GM19397 (cell line): ENCODE results near the gene SLC25A39.
"Not testable (repeated sequence)": the region's sequence is repeated elsewhere in the genome, so short reads cannot be mapped to it uniquely, and the experiment has no call there.

ENCODE experiments used
- ATAC-seq: cut with Tn5 transposase; IDR thresholded peaks from one replicate; pipeline ENCODE4 v1.9.1; 2021; ENCODE audit warnings: mild to moderate bottlenecking, moderate library complexity; ENCODE audit not compliant: unreplicated experiment

SLC25A39 gene

DNA sequence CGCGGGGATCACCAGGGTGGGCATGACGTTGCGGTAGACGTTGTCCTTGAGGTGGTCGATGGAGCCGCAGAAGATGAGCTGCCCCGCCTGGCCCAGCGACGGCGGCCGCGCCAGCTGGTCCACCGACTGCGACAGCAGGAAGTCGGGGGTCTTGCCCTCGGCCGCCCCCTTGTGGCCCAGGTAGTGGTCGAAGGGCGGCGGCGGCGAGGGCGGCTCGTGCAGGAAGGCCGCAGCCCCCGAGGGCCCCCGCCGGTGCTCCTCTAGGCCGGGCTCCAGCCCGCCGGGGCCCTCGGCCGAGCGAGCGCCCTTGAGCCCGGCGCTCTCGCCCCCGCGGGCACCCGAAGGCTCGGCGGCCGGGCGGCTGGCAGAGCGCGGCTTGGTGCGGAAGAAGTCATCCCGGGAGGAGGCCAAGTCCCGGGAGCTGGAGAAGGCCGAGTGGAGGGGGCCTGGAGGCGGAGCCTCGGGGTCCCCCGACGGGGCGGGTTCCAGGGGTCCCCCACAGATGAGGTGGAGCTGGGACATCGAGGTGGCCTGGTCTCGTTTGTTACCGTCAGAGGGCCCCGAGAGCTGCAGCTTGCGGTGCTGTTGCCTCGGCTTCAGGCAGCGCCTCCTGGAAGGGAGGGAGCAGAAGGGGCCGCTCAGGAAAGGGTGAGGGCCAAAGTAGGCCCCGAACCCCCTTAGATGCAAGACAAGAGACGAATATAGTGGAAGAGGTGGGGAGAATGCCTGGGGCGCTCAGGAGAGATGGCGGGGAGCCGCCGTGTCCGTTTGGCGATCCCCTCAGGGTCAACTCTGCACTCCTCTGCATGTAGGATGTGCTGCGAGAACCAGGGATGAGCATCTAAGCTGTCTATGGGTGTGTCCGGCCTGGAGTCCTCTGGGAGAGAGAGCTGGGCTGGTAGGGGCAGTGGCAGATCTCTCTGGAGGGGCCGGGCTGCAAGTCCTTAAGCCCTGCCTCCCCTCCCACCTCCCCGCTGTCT, 30.2 kb upstream of the SLC25A39 start:
- no peak for ATAC-seq

DNA sequence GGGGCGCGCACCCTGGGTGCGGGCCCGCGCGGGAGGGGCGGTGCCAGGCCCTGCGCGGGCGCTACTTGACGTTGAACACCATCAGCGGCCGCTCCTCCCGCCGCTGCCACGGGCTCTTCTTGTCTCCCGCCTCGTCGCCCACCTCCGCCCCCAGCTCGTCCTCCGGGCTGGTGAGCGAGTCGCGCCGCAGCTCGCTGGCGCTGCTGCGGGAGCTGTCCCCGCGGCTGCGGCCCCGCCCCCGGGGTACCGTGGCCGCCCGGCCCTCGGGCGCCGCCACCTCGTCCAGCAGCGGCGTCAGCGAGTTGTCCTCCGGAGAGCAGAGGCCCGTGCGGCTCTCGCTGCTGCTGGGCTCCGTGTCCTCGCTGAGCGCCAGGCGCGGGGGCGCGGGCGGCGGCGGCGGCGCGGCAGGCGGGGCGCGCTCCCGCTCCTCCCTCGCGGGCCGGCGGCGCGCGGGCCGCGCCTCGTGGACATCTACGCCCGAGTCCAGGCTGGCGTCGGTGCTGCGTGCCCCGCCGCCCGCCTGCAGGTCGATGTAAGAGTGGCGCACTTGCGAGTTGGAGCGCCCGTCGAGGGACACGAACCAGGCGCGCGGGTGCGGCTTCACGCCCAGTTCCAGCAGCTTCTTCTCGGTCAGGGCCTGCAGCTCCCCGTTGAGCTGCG, 29.2 kb upstream of the SLC25A39 start:
- no peak for ATAC-seq

DNA sequence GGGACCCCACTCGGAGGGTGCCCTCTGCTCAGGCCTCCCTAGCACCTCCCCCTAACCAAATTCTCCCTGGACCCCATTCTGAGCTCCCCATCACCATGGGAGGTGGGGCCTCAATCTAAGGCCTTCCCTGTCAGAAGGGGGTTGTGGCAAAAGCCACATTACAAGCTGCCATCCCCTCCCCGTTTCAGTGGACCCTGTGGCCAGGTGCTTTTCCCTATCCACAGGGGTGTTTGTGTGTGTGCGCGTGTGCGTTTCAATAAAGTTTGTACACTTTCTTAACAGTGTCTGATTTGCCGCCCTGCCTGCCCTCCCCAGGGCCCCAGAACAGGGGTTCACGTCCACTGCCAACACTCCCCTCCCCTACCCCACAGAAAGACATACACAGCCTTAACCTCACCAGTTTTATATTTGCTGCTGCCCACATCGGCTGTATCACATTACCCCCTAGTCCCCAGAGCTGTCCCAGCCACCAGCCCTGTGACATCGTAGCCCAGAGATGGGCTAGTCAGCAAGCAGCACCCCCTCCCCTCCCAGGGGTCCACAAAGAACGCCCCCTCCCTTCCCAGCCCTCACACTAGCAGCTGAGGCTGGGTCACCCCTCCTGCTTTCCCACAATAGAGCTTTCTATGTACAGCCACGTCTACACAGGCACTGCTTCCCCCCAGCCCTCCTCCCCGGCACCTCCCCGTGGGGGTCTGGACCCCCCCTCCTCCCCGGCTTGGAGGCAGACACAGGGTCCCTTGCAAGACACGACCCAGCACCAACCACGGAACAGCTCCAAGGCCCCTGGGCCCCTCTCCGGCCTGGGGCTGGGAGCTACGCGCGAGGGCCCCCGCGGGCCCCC, 28.4 kb upstream of the SLC25A39 start:
- ATAC-seq = no peak

DNA sequence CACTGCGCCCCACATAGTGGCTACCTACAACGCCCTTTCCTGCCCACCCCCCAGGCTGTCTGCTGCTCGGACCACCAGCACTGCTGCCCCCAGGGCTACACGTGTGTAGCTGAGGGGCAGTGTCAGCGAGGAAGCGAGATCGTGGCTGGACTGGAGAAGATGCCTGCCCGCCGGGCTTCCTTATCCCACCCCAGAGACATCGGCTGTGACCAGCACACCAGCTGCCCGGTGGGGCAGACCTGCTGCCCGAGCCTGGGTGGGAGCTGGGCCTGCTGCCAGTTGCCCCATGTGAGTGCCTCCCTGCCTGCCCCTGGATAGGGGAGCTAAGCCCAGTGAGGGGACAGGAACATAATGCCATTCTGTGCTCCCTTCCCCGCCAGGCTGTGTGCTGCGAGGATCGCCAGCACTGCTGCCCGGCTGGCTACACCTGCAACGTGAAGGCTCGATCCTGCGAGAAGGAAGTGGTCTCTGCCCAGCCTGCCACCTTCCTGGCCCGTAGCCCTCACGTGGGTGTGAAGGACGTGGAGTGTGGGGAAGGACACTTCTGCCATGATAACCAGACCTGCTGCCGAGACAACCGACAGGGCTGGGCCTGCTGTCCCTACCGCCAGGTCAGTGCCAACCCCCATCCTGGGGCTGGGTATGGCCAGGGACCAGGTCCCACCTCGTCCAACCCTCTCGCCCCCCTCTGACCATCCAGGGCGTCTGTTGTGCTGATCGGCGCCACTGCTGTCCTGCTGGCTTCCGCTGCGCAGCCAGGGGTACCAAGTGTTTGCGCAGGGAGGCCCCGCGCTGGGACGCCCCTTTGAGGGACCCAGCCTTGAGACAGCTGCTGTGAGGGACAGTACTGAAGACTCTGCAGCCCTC, 27.6 kb upstream of the SLC25A39 start:
- ATAC-seq = no peak

DNA sequence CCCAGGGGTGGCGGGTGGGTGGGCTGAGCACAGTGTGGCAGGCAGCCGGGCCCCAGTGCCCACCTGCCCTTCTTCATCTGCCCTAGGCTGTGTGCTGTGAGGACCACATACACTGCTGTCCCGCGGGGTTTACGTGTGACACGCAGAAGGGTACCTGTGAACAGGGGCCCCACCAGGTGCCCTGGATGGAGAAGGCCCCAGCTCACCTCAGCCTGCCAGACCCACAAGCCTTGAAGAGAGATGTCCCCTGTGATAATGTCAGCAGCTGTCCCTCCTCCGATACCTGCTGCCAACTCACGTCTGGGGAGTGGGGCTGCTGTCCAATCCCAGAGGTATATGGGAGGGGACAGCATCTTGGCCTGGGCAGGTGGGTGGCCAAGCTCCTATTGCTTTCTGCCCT, 26.8 kb upstream of the SLC25A39 start:
- ATAC-seq = no peak

DNA sequence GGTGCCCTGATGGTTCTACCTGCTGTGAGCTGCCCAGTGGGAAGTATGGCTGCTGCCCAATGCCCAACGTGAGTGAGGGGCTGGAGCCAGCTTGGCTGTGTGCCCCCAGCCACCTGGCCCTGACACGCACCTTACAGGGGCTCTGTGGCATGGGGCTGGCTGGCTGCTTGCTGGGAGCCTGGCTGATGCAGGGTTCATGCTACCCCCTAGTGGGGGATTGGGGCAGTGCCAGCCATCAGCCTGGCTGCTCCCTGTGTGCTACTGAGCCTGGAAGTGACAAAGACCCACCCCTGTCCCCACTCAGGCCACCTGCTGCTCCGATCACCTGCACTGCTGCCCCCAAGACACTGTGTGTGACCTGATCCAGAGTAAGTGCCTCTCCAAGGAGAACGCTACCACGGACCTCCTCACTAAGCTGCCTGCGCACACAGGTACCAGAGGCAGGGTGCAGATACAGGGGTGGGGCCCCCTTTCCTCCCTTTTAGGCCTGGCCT, 26.2 kb upstream of the SLC25A39 start:
- no peak for ATAC-seq

DNA sequence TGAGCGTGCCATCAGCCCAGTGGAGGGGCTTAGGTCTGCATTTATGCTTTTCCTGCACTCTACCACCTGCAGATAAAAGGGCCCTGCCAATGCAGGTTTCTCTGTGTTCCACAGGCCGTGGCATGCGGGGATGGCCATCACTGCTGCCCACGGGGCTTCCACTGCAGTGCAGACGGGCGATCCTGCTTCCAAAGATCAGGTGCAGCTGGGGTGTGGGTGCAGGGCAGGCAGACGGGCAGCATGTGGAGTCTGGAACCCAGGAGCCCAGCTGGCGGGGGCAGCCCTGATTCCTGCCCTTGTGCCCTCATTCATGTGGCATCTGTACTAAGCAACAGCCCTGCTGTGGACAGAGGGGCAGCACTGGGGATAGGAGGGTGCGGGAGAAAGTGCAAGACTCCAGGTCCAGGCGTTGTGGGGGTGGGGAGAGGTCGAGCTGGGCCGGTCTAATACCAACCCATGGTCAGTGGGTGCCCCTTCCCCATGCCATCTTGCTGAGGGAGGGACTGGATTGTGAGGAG, 25.0 kb upstream of the SLC25A39 start:
- ATAC-seq = no peak

DNA sequence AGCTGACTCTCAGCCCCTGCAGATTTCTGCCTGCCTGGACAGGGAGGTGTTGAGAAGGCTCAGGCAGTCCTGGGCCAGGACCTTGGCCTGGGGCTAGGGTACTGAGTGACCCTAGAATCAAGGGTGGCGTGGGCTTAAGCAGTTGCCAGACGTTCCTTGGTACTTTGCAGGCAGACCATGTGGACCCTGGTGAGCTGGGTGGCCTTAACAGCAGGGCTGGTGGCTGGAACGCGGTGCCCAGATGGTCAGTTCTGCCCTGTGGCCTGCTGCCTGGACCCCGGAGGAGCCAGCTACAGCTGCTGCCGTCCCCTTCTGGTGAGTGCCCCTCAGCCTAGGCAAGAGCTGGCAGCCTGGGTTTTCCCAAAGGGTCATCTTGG, 24.4 kb upstream of the SLC25A39 start:
- ATAC-seq = no peak

DNA sequence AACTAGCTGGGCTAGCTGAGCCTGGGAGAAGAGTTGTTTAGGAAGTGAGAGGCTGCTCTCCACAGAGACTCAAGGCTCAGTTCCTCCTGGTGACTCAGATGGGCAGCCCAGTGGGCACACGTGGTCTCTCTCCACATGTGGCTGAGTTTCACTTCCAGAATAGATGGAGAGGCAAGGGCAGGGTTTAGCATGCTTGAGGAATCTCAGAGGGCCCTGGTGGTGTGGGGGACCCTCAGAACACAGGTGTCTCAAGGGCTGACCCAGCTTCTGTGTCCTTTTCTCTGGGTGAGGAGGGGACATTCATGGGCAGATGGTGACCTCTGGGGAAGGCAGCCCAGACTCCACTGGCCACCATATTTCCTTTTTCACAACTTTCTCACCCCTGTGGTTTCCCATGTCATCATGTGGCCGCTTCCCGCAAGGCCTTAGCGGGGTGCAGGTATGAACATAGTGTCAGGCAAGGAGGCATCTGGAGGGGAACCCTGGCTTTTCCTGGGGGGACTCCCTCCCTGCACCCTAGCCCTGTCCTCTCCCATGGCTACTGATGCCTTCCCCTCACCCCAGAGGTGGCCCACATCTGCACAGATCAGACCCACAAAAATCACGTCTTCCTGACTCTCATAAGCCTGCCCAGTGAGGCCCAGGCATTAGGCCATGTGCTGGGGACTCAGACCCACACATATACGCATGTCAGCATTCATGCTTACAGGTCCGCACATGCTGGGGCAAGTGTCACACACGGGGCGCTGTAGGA, 23.8 kb upstream of the SLC25A39 start:
- ATAC-seq = peak; percentile 30

DNA sequence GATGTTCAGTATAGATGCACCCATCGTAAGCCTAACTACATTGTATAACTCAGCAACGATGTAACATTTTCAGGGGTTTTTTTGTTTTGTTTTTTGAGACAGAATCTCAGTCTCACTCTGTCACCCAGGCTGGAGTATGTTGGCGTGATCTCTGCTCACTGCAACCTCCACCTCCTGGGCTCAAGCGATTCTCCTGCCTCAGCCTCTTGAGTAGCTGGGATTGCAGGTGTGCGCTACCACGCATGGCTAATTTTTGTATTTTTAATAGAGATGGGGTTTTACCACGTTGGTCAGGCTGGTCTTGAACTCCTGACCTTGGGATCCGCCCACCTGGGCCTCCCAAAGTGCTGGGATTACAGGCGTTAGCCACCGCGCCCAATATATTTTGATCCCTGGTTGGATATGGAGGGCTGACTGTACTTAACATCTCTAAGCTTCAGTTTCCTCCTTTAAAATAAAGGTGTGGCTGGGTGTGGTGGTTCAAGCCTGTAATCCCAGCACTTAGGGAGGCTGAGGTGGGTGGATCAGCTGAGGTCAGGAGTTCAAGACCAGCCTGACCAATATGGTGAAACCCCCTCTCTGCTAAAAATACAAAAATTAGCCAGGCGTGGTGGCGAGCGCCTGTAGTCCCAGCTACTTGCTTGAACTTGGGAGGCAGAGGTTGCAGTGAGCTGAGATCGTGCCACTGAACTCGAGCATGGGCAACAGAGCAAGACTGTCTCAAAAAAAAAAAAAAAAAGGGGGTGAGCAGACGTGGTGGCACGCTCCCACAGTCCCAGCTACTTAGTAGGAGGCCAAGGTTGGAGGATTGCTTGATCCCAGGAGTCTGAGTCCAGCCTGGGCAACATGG, 22.8 kb upstream of the SLC25A39 start:
- ATAC-seq = not testable (repeated sequence)

DNA sequence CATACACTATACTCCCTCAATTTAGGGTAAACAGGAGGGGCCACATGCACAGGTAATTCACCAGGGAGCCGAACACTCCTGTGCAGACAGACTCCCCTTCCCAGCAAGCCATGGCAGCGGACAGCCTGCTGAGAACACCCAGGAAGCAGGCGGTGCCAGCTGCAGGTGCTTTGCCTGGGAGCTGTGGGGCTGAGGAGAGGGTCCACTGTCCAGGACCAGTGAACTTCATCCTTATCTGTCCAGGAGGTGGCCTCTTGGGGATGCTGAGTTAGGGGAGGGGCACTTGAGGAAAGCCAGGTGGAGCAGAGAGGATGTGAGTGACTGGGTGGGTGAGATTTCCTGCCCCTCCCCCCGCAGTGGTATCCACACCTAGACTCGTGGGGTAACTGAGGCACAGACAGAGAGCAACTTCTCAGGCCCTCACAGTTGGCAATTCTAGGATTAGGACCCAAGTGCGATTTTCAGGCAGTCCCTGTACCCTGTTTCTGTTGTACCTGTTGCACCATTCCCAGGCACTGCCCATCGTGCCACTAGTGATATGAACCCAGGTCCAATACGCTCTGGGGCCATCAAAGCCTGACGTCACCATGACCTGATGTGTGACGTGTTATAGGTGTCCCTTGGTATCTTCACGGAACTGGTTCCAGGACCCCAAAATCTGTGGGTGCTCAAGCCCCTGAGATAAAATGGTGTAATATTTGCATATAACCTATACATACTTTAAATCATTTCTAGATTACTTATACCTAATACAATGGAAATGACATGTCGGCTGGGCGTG, 21.6 kb upstream of the SLC25A39 start:
- no peak for ATAC-seq

DNA sequence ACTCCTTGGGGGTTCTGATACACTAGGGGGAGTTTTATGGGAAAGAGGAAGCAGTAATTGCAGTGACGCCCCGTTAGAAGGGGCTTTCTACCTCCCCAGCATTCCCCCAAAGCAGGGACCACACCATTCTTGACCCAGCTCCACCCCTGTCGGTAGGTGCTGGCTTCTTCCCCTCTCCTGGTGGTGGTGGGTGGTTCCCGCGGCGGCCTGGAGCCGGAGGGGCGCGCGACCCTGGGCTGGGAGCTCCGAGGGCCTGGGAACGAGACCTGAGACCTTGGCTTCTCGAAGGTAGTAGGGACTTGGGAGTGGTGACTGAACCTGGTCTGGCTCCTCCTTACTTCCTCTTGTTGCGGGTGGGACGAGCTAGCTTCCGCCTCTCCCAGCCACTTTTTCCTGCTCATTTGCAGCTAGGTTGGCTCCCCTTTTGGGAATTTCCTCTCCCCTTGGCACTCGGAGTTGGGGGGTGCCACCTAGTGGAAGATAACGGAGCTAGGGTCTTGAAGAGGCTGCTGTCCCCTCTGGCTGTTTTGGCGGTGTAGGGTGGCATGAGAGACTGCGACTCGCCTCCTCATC, 20.9 kb upstream of the SLC25A39 start:
- peak; percentile 7 for ATAC-seq

DNA sequence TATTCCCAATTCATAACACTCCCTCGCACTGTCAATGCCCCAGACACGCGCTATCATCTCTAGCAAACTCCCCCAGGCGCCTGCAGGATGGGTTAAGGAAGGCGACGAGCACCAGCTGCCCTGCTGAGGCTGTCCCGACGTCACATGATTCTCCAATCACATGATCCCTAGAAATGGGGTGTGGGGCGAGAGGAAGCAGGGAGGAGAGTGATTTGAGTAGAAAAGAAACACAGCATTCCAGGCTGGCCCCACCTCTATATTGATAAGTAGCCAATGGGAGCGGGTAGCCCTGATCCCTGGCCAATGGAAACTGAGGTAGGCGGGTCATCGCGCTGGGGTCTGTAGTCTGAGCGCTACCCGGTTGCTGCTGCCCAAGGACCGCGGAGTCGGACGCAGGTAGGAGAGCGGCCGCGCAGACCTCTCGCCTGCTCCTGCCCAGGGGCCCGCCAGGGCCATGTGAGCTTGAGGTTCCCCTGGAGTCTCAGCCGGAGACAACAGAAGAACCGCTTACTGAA, 20.4 kb upstream of the SLC25A39 start, which contains the start of gene GRN:
Gene GRN, plus strand, starts transcription at position 364 of the 515 bp plus-strand sequence. CDS start 3,863 bp downstream, outside the sequence.
- peak; percentile 61 for ATAC-seq

DNA sequence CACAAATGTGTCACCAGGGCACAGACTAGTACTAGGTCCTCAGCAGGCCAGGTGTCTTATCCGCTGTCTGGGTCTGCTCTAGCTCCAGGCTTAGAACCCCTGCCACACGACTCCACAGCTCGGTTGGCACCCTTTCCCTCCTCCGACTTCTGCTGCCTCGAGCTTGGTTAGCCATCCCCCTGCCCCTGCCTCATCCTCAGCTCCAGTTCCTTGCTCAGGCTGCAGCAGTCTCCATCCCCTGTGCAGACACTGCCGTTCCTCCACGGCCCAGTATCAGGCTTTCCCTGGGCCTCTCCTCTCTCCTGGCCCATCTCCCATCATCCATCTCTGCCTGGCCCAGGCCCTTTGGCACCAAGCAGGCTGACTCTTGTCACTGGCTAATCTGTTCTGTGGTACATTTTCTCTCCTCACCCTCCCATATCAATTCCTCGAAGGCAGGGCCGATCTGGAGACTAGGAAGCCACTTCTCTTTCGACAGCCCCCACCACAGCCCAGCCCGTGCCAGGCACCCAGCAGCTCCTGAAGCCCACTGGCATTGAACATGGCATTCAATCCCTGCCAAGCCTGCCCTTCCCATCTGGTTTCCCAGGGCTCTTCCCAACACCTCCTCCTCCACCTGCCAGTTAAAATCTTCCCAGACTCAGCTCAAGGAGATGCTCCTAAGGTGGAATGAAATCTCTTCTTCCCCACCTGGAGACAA, 19.0 kb upstream of the SLC25A39 start:
- ATAC-seq = no peak

DNA sequence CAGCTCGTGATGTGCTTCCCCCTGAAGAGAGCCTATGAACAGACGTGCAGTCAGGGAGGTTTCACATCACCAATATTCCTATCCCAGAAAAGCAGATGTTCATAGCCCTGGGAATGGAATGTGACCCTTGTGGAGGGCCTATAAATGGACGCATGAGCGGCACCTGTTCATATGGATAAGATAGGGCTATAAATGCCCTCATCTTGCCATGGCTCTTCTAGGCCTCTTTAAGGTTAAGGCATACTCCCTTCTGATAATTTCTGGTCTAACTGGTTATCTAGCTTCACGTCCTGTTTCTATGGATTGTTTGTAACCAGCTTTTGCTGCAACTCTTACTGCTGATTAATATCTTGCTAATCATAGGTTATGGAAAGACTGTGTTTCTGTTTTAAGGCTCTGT, 15.9 kb upstream of the SLC25A39 start:
- ATAC-seq = not testable (repeated sequence)

DNA sequence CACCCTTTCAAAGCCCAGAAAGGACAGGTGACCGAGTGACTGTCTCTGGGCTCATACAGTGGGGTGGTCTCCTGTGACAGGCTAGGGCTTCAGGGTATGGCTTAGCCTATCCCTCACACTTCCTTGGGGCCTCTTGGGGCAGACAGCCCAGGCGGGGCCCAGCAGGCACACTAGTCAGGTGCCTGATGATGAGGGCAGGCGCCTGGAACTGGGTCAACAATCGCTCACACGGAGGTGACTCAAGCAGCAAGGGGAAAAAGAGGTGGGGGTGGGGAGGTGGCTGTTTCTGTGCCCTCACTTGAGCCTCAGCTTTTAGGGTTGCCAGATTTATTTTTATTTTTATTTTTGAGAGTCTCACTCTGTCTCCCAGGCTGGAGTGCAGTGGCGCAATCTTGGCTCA, 14.1 kb upstream of the SLC25A39 start:
- ATAC-seq = no peak
